Parathyroid adenoma (tissue), 2 donors: Measurements from ENCODE around the gene HEXA.
"Not testable (repeated sequence)": the region's sequence is repeated elsewhere in the genome, so short reads cannot be mapped to it uniquely, and the experiment has no call there.

Experiments
- H2AFZ ChIP-seq: fragments of 300-600 bp; sonication (generic); one replicate; pipeline ENCODE4 v1.7.0; 2017; ENCODE audit warnings: antibody characterized with exemption, mild to moderate bottlenecking
- H3K27ac ChIP-seq: fragments of 300-600 bp; sonication (generic); one replicate; pipeline ENCODE4 v1.7.0; 2017
- H3K27me3 ChIP-seq: fragments of 300-600 bp; sonication (generic); one replicate; pipeline ENCODE4 v1.7.0; 2017; ENCODE audit warnings: low read length; ENCODE audit not compliant: control insufficient read depth, insufficient read depth
- H3K36me3 ChIP-seq: fragments of 300-600 bp; sonication (generic); one replicate; pipeline ENCODE4 v1.7.0; 2017; ENCODE audit warnings: low read length; ENCODE audit not compliant: control insufficient read depth, insufficient read depth
- H3K4me1 ChIP-seq: fragments of 300-600 bp; sonication (generic); one replicate; pipeline ENCODE4 v1.7.0; 2017; ENCODE audit warnings: control low read depth
- H3K4me2 ChIP-seq: fragments of 300-600 bp; sonication (generic); one replicate; pipeline ENCODE4 v1.7.0; 2017; ENCODE audit warnings: low read length
- H3K4me3 ChIP-seq: fragments of 300-600 bp; sonication (generic); one replicate; pipeline ENCODE4 v1.7.0; 2017; ENCODE audit warnings: low read depth, low read length
- H3K79me2 ChIP-seq: fragments of 300-600 bp; sonication (generic); one replicate; pipeline ENCODE4 v1.7.0; 2017; ENCODE audit warnings: control low read depth
- H3K9ac ChIP-seq: fragments of 300-600 bp; sonication (generic); one replicate; pipeline ENCODE4 v1.7.0; 2017; ENCODE audit warnings: mild to moderate bottlenecking
- H3K9me3 ChIP-seq: fragments of 300-600 bp; sonication (generic); one replicate; pipeline ENCODE4 v1.7.0; 2017; ENCODE audit warnings: low read length; ENCODE audit not compliant: control insufficient read depth
- TF ChIP-seq, protein P1 (sequence below): fragments of 300-600 bp; sonication (generic); IDR thresholded peaks from one replicate; pipeline ENCODE4 v1.7.0; 2017; ENCODE audit warnings: antibody characterized with exemption, mild to moderate bottlenecking
- donor health status: primary hyperparathyroidism.

Gene HEXA

DNA sequence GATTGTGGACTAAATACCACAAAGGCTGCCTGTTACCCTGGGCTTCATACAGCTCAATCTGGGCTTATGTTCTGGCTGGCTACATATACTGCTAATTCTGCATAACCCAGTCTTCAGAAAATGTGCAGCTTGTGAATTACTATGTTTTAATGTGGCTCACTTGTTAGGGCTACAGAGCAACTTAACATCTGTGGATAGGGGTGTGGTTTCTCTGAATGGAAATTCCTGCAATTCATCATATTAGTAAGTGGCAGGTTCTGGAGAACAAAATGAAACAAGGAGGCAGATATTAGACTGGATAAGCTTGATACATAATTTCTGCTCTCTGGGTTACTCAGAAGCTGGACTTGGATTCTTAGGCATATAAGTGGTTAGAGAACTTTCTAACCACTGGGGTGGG lies 29.0 kb upstream of the HEXA start:
- Histone ChIP-seq H3K36me3 (no peaks in the 10 kb centered on the region), H3K4me1 (no peaks in the 10 kb centered on the region), H3K27ac (no peak overlapping the region), H3K79me2 (no peaks in the 10 kb centered on the region), H3K9me3 (no peaks in the 10 kb centered on the region), H3K27me3 (no peaks in the 10 kb centered on the region), H3K4me2 (no peak overlapping the region), H3K4me3 (no peak overlapping the region), H3K9ac (no peak overlapping the region), H2AFZ (no peak overlapping the region)
- TF ChIP-seq, protein P1, sequence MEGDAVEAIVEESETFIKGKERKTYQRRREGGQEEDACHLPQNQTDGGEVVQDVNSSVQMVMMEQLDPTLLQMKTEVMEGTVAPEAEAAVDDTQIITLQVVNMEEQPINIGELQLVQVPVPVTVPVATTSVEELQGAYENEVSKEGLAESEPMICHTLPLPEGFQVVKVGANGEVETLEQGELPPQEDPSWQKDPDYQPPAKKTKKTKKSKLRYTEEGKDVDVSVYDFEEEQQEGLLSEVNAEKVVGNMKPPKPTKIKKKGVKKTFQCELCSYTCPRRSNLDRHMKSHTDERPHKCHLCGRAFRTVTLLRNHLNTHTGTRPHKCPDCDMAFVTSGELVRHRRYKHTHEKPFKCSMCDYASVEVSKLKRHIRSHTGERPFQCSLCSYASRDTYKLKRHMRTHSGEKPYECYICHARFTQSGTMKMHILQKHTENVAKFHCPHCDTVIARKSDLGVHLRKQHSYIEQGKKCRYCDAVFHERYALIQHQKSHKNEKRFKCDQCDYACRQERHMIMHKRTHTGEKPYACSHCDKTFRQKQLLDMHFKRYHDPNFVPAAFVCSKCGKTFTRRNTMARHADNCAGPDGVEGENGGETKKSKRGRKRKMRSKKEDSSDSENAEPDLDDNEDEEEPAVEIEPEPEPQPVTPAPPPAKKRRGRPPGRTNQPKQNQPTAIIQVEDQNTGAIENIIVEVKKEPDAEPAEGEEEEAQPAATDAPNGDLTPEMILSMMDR: no peak

GRCh38 chr15:72404356-72404755 lies 28.5 kb upstream of the HEXA start:
- Histone ChIP-seq H3K27me3 (no peaks in the 10 kb centered on the region), H3K36me3 (no peaks in the 10 kb centered on the region), H3K79me2 (no peaks in the 10 kb centered on the region), H3K4me1 (no peaks in the 10 kb centered on the region), H3K9me3 (no peaks in the 10 kb centered on the region), H3K4me3 (no peak overlapping the region), H3K4me2 (no peak overlapping the region), H3K27ac (no peak overlapping the region), H3K9ac (no peak overlapping the region), H2AFZ (no peak overlapping the region)
- TF ChIP-seq, protein P1: no peak

GRCh38 chr15:72402726-72403125 lies 26.9 kb upstream of the HEXA start:
- Histone ChIP-seq H2AFZ (no peak overlapping the region), H3K4me2 (peak overlapping the region; percentile 26), H3K27me3 (no peaks in the 10 kb centered on the region), H3K27ac (no peak overlapping the region), H3K9me3 (no peaks in the 10 kb centered on the region), H3K36me3 (no peaks in the 10 kb centered on the region), H3K4me1 (no peaks in the 10 kb centered on the region), H3K4me3 (no peak overlapping the region), H3K79me2 (no peaks in the 10 kb centered on the region), H3K9ac (no peak overlapping the region)
- TF ChIP-seq, protein P1: no peak

DNA sequence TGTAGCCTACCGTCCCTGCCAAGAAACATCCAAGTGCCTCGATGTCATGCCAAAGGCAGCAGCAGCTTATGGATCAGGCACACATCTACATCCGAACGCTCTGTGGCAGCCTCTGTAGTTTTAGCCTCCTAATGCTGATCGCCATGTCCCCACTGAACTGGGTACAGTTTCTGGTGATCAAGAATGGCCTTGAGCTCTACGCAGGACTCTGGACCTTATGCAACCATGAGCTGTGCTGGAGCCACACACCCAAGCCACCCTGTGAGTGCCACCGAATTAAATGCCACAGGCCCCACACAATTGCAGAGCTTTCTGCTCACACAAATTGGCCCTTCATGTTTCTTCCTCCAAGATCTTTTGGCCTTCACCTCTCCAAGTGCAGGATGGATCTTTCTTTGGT lies 22.8 kb upstream of the HEXA start:
- H2AFZ ChIP-seq: no peak overlapping the region
- H3K36me3 ChIP-seq: no peaks in the 10 kb centered on the region
- no peaks in the 10 kb centered on the region for H3K4me1 ChIP-seq
- H3K9ac ChIP-seq: no peak overlapping the region
- TF ChIP-seq, protein P1: no peak
- H3K27ac ChIP-seq: no peak overlapping the region
- H3K27me3 ChIP-seq: no peaks in the 10 kb centered on the region
- H3K79me2 ChIP-seq: no peaks in the 10 kb centered on the region
- H3K4me2 ChIP-seq: no peak overlapping the region
- no peaks in the 10 kb centered on the region for H3K9me3 ChIP-seq
- no peak overlapping the region for H3K4me3 ChIP-seq

DNA sequence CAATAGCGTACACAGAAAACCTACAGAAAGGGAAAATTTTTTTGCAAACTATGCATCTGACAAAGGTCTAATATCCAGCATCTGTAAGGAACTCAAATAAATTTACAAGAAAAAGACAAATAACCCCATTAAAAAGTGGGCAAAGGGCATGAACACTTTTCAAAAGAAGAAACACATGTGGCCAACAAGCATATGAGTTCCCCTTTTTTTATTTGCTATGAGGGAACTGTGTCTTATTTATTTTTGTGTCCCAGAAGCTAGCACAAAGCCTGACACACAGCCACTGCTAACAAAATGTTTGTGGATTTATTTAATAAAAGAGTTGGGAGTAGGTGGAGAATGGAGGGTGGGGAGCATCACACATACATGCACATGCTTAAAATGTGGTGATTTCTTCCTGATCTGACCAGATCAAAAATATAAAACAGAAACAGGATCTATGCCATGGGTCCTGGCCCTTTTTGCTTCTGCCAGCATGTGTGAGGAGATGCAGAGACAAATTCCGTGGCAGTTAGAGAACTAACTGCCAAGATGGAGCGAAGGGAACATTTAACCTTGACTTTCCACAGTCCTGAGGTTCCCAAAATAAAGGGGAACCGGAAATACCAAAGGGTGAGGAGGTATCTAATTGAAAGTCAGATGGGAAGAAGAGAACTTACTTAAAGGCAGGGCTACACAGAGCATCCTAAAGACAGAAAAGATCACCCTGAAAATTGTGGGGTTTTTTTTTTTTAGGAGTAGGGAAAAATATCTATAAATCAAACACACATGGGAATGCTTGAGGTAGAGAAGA lies 22.2 kb upstream of the HEXA start, which contains the start of gene TMEM202:
TSS of gene TMEM202 (plus strand) at position 510 of the 793 bp plus-strand sequence. CDS start at position 532, 22 bp downstream.
- Histone ChIP-seq H2AFZ (no peak within 1 kb of the TSS), H3K4me3 (no peak within 1 kb of the TSS), H3K27me3 (no peaks in the 10 kb centered on the region), H3K4me2 (no peak within 1 kb of the TSS), H3K9me3 (no peaks in the 10 kb centered on the region), H3K79me2 (no peaks in the 10 kb centered on the region), H3K36me3 (no peaks in the 10 kb centered on the region), H3K4me1 (no peaks in the 10 kb centered on the region), H3K9ac (no peak within 1 kb of the TSS), H3K27ac (no peak within 1 kb of the TSS)
- TF ChIP-seq, protein P1: no peak

DNA sequence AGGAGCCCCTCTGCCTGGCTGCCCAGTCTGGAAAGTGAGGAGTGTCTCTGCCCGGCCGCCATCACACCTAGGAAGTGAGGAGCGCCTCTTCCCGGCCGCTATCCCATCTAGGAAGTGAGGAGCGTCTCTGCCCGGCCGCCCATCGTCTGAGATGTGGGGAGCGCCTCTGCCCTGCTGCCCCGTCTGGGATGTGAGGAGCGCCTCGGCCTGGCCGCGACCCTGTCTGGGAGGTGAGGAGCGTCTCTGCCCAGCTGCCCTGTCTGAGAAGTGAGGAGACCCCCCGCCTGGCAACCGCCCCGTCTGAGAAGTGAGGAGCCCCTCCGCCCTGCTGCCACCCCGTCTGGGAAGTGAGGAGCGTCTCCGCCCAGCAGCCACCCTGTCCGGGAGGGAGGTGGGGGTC lies 20.5 kb upstream of the HEXA start:
- H3K9ac ChIP-seq, H3K27me3 ChIP-seq, H3K4me2 ChIP-seq, H3K79me2 ChIP-seq, H3K9me3 ChIP-seq, H3K4me1 ChIP-seq, H3K36me3 ChIP-seq, H3K4me3 ChIP-seq, H2AFZ ChIP-seq, H3K27ac ChIP-seq: not testable (repeated sequence)
